ENCODE measurements around the gene MATK.

GRCh38 chr19:3833578-3834348 lies 47.6 kb upstream of the MATK start:
- TF ChIP-seq EP300 (IDR thresholded peaks at IDR 0.05; ENCODE audit: borderline replicate concordance) (no peak), TAF1 (IDR thresholded peaks at IDR 0.05; ENCODE audit: low read depth) (no peak), MAX (IDR thresholded peaks at IDR 0.05) (no peak), REST (IDR thresholded peaks at IDR 0.05; ENCODE audit: low read depth) (no peak), RAD21 (IDR thresholded peaks at IDR 0.05; ENCODE audit: low read depth) (no peak), CEBPB (IDR thresholded peaks at IDR 0.05) (no peak), FOXM1 (IDR thresholded peaks at IDR 0.05; ENCODE audit: borderline replicate concordance, low read depth) (no peak), CREB1 (IDR thresholded peaks at IDR 0.05; ENCODE audit: low read depth) (no peak), EGR1 (IDR thresholded peaks at IDR 0.05) (no peak), YY1 (IDR thresholded peaks at IDR 0.05; ENCODE audit: low read depth) (no peak)
